Measurements from ENCODE around the gene APOL2. TPM values are rescaled to one million over a fixed set of nuclear protein-coding genes. Genes with fewer than 3 reads are reported as not detected.

APOL2 gene
- polyA plus RNA-seq, 1 donor from 2014 or later: not detected

DNA sequence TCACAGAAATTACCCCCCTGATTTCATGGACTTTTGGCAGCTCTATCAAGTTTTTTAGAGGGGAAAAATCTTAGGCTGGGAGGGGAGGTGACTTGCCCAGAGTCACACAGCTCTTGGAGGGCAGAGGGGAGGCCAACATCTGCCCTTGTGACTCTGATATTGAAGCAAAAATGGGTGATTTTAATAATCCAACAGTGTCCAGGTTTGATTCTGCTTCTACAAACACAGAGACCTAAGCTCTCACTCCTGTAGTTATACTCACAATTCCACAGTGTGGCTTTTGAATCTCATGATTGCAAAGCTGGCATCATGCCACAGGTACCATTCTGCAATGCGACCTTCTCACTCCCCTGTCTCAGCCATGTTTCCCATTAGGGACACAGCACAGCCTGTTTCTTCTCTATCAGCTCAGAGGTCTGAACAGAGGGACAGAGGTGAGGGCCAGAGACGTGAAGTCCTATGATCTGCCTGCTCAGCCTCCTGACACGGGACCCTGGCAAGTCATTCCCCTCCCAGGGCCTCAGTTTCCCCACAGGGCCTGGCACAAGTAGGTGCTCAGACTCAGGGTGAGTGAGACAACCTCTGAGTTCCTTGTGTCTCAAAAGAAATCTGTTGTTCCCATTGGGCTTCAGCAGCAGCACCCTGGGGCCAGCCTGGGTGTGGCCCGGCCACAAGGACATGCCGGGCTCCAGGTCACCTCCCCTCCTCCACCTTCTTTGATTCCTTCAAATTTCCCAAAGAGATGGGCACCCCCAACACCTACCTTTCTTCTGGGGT lies 766 bp downstream of the APOL2 start:
- Histone ChIP-seq H3K9me3 (ENCODE audit: low read length) (no peaks in the 10 kb centered on the region), H4K20me1 (ENCODE audit: insufficient read depth) (no peaks in the 10 kb centered on the region), H3K36me3 (ENCODE audit: insufficient read depth, low read length) (no peaks in the 10 kb centered on the region), H2AFZ (ENCODE audit: low read depth, low read length) (no peak overlapping the region), H3F3A (ENCODE audit: insufficient read depth, low read length, poor library complexity, severe bottlenecking) (no peaks in the 10 kb centered on the region), H3K79me2 (replicated peaks; ENCODE audit: insufficient read depth, low read length) (no peaks in the 10 kb centered on the region), H3K27ac (ENCODE audit: low read length) (no peak overlapping the region), H3K4me2 (ENCODE audit: low read length) (no peak overlapping the region), H3K4me3 (ENCODE audit: low read length) (no peak overlapping the region), H3K9ac (ENCODE audit: low read length) (no peak overlapping the region), H3K9me2 (ENCODE audit: insufficient read depth, low read length) (no peaks in the 10 kb centered on the region), H3K27me3 (ENCODE audit: insufficient read depth, low read depth, low read length) (no peaks in the 10 kb centered on the region)
- TF ChIP-seq TAF1 (IDR thresholded peaks at IDR 0.05; ENCODE audit: low read depth) (no peak), CTCF (IDR thresholded peaks at IDR 0.05; ENCODE audit: poor library complexity, severe bottlenecking) (no peak), EP300 (conservative IDR thresholded peaks at IDR 0.05; ENCODE audit: poor library complexity, severe bottlenecking) (no peak), EZH2 (IDR thresholded peaks at IDR 0.05; ENCODE audit: borderline replicate concordance, insufficient read depth, low read length, poor library complexity, severe bottlenecking) (no peak), MXI1 (conservative IDR thresholded peaks at IDR 0.05; ENCODE audit: poor library complexity, severe bottlenecking) (no peak)

GRCh38 chr22:36237462-36238372 lies 1.6 kb downstream of the APOL2 start:
- H3K27ac ChIP-seq (ENCODE audit: low read length): no peak overlapping the region
- H3K4me3 ChIP-seq (ENCODE audit: low read length): no peak overlapping the region

More at GRCh38 chr22:36237462-36238372, 1.6 kb downstream of the APOL2 start:
- no peak overlapping the region for H3K9ac ChIP-seq (ENCODE audit: low read length)
- H3K79me2 ChIP-seq (replicated peaks; ENCODE audit: insufficient read depth, low read length): no peaks in the 10 kb centered on the region
- H3F3A ChIP-seq (ENCODE audit: insufficient read depth, low read length, poor library complexity, severe bottlenecking): no peaks in the 10 kb centered on the region
- H2AFZ ChIP-seq (ENCODE audit: low read depth, low read length): no peak overlapping the region
- TF ChIP-seq EP300 (conservative IDR thresholded peaks at IDR 0.05; ENCODE audit: poor library complexity, severe bottlenecking): no peak
- TF ChIP-seq CTCF (IDR thresholded peaks at IDR 0.05; ENCODE audit: poor library complexity, severe bottlenecking): no peak
- TF ChIP-seq, protein P1, sequence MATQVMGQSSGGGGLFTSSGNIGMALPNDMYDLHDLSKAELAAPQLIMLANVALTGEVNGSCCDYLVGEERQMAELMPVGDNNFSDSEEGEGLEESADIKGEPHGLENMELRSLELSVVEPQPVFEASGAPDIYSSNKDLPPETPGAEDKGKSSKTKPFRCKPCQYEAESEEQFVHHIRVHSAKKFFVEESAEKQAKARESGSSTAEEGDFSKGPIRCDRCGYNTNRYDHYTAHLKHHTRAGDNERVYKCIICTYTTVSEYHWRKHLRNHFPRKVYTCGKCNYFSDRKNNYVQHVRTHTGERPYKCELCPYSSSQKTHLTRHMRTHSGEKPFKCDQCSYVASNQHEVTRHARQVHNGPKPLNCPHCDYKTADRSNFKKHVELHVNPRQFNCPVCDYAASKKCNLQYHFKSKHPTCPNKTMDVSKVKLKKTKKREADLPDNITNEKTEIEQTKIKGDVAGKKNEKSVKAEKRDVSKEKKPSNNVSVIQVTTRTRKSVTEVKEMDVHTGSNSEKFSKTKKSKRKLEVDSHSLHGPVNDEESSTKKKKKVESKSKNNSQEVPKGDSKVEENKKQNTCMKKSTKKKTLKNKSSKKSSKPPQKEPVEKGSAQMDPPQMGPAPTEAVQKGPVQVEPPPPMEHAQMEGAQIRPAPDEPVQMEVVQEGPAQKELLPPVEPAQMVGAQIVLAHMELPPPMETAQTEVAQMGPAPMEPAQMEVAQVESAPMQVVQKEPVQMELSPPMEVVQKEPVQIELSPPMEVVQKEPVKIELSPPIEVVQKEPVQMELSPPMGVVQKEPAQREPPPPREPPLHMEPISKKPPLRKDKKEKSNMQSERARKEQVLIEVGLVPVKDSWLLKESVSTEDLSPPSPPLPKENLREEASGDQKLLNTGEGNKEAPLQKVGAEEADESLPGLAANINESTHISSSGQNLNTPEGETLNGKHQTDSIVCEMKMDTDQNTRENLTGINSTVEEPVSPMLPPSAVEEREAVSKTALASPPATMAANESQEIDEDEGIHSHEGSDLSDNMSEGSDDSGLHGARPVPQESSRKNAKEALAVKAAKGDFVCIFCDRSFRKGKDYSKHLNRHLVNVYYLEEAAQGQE (IDR thresholded peaks at IDR 0.05; ENCODE audit: borderline replicate concordance): no peak
- TF ChIP-seq RAD21 (conservative IDR thresholded peaks at IDR 0.05): no peak
- no peak for TF ChIP-seq EZH2 (IDR thresholded peaks at IDR 0.05; ENCODE audit: borderline replicate concordance, insufficient read depth, low read length, poor library complexity, severe bottlenecking)
- TF ChIP-seq POLR2AphosphoS5 (IDR thresholded peaks at IDR 0.05): no peak
- TF ChIP-seq TAF1 (IDR thresholded peaks at IDR 0.05; ENCODE audit: low read depth): no peak
- no peak for TF ChIP-seq SMC3 (conservative IDR thresholded peaks at IDR 0.05; ENCODE audit: poor library complexity)
- no peaks in the 10 kb centered on the region for H3K27me3 ChIP-seq (ENCODE audit: insufficient read depth, low read depth, low read length)
- no peaks in the 10 kb centered on the region for H3K9me2 ChIP-seq (ENCODE audit: insufficient read depth, low read length)
- H3K4me2 ChIP-seq (ENCODE audit: low read length): no peak overlapping the region
- H3K36me3 ChIP-seq (ENCODE audit: insufficient read depth, low read length): no peaks in the 10 kb centered on the region
- H3K9me3 ChIP-seq (ENCODE audit: low read length): no peaks in the 10 kb centered on the region
- H4K20me1 ChIP-seq (ENCODE audit: insufficient read depth): no peaks in the 10 kb centered on the region
